ENCODE measurements around the gene EXOSC2.

EXOSC2 gene

GRCh38 chr9:130735566-130735965 is 42.0 kb downstream of the EXOSC2 start:
- TF ChIP-seq CTCF (IDR thresholded peaks at IDR 0.05) = no peak

- no peak for TF ChIP-seq CTCF (IDR thresholded peaks at IDR 0.05)
These were observed 43.3 kb downstream of the EXOSC2 start for GRCh38 chr9:130736834-130737233.

- TF ChIP-seq CTCF (IDR thresholded peaks at IDR 0.05) = no peak
These were observed 44.7 kb downstream of the EXOSC2 start for GRCh38 chr9:130738281-130738680.

DNA sequence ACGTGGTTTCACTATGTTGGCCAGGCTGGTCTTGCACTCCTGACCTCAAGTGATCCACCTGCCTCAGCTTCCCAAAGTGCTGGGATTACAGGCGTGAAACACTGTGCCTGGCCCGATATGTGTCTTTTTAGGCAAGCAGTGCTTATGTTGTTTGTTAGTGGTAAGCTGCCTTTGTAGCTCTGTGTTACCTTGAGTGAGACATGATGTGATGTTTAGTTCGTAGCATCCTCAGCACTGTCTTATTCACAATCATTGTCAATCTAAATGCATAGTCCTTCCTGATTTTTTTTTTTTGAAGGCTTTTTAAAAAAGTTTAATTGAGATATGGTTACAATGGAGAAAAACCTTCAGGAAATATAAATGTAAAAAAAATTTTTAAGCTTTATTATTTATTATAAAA is 45.5 kb downstream of the EXOSC2 start:
- TF ChIP-seq CTCF (IDR thresholded peaks at IDR 0.05) = no peak

DNA sequence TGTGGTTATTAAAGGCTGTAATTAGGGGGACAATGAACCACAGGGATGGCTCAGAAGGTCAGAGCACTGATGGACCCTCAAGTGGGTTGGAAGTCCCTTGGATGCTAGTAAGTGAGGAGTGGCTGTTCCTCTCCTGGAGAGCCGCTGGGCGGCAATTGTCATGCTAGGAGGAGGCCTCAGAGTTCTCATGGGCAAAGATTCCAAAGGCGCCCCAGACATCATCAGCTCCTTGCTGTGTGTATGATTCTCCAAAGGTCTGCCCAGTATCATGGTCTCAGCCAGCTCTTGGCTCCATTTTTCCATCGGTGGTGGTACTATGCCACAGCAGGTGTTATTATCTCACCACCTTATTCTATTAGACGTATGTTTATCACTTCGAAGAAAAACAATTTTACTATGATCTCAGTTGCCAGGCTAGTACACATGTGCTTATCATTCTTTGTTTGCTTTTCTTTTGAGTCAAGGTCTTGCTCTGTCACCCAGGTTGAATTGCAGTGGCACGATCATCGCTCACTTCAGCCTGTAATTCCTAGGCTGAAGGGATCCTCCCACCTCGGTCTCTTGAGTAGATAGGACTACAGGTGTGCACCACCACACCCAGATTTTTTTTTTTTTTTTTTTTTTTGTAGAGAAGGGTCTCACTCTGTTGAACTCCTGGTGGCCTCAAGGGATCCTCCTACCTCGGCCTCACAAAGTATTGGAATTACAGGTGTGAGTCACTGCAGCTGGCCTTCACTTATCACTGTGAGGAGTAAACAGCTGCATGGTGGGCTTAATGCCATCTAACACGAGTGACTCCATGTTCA is 46.8 kb downstream of the EXOSC2 start:
- TF ChIP-seq CTCF (IDR thresholded peaks at IDR 0.05) = no peak

GRCh38 chr9:130741024-130741305 is 47.4 kb downstream of the EXOSC2 start:
- TF ChIP-seq CTCF (IDR thresholded peaks at IDR 0.05) = no peak

DNA sequence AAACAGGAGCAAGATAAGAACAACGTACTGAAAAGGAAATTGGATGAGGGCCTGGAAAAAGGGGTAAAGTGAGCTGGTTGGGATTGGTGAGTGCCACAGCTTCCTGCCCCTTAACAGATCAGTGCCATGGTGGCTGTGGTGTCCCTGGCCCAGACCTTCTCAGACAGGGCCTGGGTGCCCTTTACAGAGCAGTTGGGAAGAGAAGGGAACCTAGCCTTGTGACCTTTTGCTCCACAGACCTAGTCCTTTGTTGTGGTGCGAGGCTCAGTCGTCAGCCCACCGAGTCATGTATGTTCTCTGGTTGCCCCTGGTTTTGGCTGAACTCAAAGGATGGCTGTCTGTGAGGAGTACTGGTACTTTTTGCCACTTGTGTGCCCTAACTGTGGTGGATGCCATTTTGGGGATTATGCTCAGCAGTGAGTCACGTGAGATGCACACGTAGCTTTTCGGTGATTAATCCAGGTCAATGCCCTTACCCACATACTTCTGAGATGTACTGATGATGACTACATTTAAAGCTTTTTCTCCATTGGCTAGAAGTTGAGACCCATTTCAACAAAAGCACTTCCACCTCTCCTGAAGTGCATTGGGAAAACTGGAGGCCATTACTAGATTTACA is 48.4 kb downstream of the EXOSC2 start:
- no peak for TF ChIP-seq CTCF (IDR thresholded peaks at IDR 0.05)
